ENCODE results near the gene GPR137. TPM values are rescaled to one million over a fixed set of nuclear protein-coding genes. Genes with fewer than 3 reads are reported as not detected.

Gene GPR137
- total and polyA plus RNA-seq, 9 of the 15 experiments (the other 6 are each of a cell fraction or from before 2014, with no cell fraction given) = 0.32 to 26.7 (median 10.7) TPM

DNA sequence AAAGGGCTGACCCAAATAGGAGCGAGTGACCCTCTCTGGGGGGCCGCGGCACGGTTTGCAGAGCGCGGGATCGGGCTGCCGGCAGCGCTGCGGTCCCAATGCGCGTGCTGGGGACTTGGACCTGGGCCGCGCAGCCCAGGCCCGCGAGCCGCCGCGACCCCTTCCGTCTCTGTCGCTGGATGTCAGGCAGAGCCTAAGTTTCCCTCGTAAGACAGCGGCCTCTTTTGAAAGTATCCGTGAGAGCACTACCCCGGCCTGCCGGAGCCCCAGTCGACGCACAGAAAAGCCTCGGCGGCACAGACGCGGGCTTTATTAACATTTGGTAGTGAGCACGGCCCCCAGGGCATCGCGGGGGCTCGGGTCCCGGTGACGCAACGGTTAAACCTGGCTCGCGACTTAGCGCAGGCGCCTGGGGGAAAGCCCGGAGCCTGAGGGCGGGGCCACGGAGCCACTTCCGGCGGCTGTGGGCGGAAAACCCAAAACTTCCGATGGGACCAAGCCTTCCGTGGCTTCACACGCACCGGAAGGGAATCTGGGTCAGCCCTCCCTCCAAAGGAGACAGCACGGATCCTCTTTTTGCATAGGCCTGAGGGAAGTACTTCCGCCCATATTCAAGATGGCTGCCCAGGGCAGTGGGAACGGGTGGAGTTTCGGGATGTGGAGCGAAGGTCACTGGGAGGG lies 16.0 kb upstream of the GPR137 start (continued):
- TF ChIP-seq SMAD3 (CRISPR knock-in tag; conservative IDR thresholded peaks at IDR 0.05) = no peak
- no peak for TF ChIP-seq MAFG (tag; conservative IDR thresholded peaks at IDR 0.05)
- TF ChIP-seq, protein P1, sequence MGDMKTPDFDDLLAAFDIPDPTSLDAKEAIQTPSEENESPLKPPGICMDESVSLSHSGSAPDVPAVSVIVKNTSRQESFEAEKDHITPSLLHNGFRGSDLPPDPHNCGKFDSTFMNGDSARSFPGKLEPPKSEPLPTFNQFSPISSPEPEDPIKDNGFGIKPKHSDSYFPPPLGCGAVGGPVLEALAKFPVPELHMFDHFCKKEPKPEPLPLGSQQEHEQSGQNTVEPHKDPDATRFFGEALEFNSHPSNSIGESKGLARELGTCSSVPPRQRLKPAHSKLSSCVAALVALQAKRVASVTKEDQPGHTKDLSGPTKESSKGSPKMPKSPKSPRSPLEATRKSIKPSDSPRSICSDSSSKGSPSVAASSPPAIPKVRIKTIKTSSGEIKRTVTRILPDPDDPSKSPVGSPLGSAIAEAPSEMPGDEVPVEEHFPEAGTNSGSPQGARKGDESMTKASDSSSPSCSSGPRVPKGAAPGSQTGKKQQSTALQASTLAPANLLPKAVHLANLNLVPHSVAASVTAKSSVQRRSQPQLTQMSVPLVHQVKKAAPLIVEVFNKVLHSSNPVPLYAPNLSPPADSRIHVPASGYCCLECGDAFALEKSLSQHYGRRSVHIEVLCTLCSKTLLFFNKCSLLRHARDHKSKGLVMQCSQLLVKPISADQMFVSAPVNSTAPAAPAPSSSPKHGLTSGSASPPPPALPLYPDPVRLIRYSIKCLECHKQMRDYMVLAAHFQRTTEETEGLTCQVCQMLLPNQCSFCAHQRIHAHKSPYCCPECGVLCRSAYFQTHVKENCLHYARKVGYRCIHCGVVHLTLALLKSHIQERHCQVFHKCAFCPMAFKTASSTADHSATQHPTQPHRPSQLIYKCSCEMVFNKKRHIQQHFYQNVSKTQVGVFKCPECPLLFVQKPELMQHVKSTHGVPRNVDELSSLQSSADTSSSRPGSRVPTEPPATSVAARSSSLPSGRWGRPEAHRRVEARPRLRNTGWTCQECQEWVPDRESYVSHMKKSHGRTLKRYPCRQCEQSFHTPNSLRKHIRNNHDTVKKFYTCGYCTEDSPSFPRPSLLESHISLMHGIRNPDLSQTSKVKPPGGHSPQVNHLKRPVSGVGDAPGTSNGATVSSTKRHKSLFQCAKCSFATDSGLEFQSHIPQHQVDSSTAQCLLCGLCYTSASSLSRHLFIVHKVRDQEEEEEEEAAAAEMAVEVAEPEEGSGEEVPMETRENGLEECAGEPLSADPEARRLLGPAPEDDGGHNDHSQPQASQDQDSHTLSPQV (IDR thresholded peaks at IDR 0.05) = peak; percentile 63; the same call in 1 of the 2 replicates
- TF ChIP-seq SRSF7 (optimal IDR thresholded peaks at IDR 0.05; ENCODE audit: low read depth, low read length) = no peak
- TF ChIP-seq TFAM (CRISPR knock-in tag; conservative IDR thresholded peaks at IDR 0.05) = no peak
- 0 out of 2 replicates have a peak, but pooled peaks have one; percentile 47 for TF ChIP-seq ZNF133 (CRISPR knock-in tag; IDR thresholded peaks at IDR 0.05)
- TF ChIP-seq ZNF224 (CRISPR knock-in tag; IDR thresholded peaks at IDR 0.05) = no peak; the same call in 1 of the 2 replicates
- TF ChIP-seq, protein P2, sequence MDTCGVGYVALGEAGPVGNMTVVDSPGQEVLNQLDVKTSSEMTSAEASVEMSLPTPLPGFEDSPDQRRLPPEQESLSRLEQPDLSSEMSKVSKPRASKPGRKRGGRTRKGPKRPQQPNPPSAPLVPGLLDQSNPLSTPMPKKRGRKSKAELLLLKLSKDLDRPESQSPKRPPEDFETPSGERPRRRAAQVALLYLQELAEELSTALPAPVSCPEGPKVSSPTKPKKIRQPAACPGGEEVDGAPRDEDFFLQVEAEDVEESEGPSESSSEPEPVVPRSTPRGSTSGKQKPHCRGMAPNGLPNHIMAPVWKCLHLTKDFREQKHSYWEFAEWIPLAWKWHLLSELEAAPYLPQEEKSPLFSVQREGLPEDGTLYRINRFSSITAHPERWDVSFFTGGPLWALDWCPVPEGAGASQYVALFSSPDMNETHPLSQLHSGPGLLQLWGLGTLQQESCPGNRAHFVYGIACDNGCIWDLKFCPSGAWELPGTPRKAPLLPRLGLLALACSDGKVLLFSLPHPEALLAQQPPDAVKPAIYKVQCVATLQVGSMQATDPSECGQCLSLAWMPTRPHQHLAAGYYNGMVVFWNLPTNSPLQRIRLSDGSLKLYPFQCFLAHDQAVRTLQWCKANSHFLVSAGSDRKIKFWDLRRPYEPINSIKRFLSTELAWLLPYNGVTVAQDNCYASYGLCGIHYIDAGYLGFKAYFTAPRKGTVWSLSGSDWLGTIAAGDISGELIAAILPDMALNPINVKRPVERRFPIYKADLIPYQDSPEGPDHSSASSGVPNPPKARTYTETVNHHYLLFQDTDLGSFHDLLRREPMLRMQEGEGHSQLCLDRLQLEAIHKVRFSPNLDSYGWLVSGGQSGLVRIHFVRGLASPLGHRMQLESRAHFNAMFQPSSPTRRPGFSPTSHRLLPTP (IDR thresholded peaks at IDR 0.05; ENCODE audit: borderline replicate concordance, extremely low read depth, insufficient read length) = no peak
- peak; percentile 99 for TF ChIP-seq NR2C2 (CRISPR knock-in tag; IDR thresholded peaks at IDR 0.05)
- TF ChIP-seq NR2C2 (tag; IDR thresholded peaks at IDR 0.05) = peak; percentile 99
- TF ChIP-seq HNRNPH1 (optimal IDR thresholded peaks at IDR 0.05; ENCODE audit: low read depth, low read length) = no peak
- TF ChIP-seq RNF2 (IDR thresholded peaks at IDR 0.05) = no peak
- TF ChIP-seq, protein P3, sequence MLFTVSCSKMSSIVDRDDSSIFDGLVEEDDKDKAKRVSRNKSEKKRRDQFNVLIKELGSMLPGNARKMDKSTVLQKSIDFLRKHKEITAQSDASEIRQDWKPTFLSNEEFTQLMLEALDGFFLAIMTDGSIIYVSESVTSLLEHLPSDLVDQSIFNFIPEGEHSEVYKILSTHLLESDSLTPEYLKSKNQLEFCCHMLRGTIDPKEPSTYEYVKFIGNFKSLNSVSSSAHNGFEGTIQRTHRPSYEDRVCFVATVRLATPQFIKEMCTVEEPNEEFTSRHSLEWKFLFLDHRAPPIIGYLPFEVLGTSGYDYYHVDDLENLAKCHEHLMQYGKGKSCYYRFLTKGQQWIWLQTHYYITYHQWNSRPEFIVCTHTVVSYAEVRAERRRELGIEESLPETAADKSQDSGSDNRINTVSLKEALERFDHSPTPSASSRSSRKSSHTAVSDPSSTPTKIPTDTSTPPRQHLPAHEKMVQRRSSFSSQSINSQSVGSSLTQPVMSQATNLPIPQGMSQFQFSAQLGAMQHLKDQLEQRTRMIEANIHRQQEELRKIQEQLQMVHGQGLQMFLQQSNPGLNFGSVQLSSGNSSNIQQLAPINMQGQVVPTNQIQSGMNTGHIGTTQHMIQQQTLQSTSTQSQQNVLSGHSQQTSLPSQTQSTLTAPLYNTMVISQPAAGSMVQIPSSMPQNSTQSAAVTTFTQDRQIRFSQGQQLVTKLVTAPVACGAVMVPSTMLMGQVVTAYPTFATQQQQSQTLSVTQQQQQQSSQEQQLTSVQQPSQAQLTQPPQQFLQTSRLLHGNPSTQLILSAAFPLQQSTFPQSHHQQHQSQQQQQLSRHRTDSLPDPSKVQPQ (CRISPR knock-in tag; IDR thresholded peaks at IDR 0.05; ENCODE audit: borderline replicate concordance) = peak; percentile 54; the same call in 1 of the 2 replicates
- TF ChIP-seq ARHGAP35 (IDR thresholded peaks at IDR 0.05; ENCODE audit: partially characterized antibody) = no peak
